Measurements from ENCODE around the gene DDTL.
"Not testable (repeated sequence)": the region's sequence is repeated elsewhere in the genome, so short reads cannot be mapped to it uniquely, and the experiment has no call there.

Gene DDTL

DNA sequence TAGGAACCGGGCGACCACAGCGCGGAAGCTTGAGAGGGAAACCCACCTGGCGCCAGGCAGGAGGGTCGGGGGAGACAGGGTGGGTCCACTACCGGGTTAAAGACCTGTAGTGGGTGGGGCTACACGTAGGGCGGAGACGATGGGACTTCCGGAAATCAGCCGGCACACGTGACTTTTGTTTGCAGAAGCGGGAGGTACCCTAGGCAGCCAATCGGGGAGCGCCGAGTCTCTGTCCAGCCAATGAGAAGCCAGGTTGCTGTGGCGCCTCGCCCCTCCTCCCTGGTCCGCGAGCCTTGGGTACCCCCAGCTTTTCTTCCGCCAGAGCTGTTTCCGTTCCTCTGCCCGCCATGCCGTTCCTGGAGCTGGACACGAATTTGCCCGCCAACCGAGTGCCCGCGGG is at the start of gene DDTL:
Gene DDTL (plus strand): TSS at position 321 of the 400 bp plus-strand sequence. CDS start 27 bp downstream, at position 348.
- not testable (repeated sequence) for DNase-seq (ENCODE audit: low read depth in 2 of 2)

DNA sequence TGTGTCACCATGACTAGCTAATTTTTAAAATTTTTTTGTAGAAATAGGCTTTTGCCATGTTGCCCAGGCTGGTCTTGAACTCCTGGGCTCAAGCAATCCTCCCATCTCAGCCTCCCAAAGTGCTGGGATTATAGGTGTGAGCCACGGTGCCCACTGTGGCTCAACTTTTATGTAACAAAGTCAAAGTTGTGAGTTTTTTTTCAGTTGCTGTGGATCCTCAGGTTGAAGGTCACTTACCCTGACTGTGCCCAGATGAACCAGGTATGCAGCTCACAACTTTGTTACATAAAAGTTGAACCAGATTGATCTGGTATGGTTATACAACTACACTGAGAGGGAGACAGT is 46.4 kb upstream of the DDTL start:
- DNase-seq (ENCODE audit: low read depth in 2 of 2) = not testable (repeated sequence)

DNA sequence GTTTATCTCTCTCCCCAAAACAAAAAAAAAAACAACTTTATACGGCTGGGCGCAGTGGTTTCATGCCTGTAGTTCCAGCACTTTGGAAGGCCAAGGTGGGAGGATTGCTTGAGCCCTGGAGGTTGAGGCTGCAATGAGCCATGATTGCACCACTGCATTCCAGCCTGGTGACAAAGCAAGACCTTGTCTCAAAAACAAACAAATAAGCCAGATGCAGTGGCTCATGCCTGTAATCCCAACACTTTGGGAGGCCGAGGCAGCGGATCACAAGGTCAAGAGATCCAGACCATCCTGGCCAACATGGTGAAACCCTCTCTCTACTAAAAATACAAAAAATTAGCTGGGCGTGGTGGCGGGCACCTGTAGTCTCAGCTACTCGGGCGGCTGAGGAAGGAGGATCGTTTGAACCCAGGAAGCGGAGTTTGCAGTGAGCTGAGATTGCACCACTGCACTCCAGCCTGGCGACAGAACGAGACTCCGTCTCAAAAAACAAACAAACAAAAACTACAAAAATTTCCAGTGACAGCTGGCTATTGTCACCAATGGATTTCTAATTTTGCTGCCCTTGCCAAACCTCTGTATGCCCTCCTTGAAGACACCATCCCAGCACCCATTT is 45.0 kb upstream of the DDTL start:
- DNase-seq (ENCODE audit: low read depth in 2 of 2) = not testable (repeated sequence)

DNA sequence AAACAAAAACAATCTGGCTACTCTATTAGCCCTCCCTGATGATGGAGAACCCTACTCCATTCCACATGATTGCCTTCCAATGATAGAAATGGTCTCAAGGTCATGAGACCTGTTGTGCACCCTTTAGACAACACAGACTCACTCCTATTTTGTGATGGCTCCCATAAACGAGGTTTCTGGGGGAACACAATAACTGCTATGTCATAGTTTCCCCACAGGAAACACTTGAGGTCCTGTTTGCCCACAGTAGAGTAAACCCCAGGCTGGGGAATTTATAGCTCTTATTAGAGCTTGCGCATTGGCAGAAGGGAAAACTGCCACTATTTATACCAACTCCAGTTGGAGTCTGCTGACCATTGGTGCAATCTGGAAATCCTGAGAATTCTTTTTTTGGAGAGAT is 43.8 kb upstream of the DDTL start:
- no peak for DNase-seq (ENCODE audit: low read depth in 2 of 2)

DNA sequence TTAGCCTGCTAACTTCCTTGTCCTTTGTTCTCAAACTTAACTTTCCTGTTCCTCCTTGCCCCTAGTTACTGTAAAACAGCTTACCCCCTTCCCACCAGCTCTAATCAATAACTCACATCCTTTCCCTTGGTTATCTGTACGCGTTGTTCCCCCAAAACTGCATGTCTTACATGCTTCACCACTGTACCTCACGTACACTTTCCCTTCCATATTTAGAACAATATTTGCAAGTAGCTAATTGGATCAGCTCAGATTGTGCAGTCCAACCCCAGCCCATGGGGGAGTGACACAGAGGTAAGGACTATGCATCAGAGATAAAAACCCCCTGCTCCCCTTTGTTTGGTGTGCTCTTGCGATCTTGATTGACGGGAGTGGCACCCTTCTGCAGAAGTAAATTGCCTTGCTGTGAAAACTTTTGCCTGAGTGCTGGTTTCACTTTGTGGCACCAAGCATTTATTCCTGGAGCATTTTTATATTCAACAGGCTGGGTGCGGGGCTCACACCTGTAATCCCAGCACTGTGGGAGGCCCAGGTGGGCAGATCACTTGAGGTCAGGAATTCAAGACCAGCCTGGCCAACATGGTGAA is 41.6 kb upstream of the DDTL start:
- DNase-seq (ENCODE audit: low read depth in 2 of 2) = no peak

DNA sequence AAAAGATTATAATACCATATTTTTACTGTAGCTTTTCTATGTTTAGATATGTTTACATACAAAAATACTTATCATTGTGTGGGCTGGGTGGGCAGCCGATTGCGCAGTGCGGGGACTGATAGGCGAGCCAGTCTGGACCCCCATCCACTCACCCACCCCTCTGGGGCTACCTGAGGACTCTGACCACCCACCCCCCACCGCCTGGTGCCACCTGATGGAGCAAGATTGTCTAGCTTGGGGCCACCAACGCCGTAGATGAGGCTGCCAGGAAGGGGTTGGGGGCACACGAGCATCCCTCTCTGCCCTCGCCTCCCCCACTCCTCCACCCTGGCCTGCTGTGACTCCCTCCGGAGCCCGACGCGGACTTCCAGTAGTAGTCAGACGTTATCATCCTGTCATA is 40.1 kb upstream of the DDTL start:
- no peak for DNase-seq (ENCODE audit: low read depth in 2 of 2)

DNA sequence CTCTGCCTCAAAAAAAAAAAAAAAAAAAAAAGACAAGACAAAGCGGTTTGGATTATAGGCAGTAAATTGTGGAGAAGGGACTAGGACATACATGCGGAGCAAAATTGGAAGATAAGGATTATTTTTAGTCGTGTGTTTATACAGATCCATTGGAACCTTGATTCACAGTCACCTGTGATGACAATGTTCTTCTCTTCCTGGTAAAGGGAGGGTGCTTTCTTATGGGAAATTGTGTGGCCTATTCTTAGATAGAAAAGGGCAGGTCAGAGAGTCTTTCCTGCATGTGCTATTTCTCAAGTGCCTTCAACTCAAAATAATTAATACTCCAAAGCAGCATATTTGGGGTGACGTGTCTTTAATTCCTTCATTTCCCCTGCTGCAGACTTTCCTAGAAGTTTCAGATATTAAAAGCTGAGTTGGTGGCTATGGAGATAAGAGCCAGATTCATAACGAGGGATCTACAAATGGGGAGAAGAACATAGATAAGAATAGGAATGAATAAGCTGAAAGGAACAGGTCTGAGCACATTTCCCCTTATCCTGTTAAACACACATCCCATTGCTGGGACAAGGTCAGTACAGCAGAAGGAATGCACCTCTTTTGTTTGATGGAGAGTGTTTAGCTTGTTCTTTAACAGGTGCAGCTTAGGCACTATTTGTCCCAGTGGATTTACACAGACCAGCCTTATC is 28.2 kb upstream of the DDTL start:
- DNase-seq (ENCODE audit: low read depth in 2 of 2) = no peak

DNA sequence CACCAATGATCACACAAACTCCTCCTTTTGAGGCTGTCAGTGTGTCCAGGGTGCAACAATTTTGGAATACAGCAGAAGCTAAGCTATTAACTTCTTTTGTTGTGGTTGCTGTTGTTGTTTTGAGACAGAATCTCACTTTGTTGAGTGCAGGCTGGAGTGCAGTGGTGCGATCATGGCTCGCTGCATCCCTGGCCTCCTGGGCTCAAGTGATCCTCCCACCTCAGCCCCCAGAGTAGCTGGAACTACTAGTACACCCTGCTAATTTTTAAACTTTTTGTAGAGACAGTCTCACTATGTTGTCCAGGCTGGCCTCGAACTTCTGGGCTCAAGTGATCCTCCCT is 27.7 kb upstream of the DDTL start:
- DNase-seq (ENCODE audit: low read depth in 2 of 2) = no peak

DNA sequence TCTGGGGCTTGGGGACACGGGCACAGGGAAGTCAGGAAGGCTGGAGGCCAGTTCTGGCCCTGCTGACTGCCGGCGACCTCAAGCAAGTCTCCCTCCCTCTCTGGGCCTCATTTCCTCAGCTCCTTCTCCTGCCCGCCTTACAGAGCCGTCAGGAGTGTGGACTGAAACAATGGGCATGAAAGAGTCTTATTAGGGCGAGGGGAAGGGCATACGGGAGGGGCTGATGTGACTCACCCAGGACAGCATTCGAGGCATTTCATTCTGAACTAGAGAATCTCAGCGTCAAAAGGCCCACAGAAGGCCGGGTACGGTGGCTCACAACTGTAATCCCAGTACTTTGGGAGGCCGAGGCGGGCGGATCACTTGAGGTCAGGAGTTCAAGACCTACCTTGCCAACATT is 26.5 kb upstream of the DDTL start:
- DNase-seq (ENCODE audit: low read depth in 2 of 2) = not testable (repeated sequence)

DNA sequence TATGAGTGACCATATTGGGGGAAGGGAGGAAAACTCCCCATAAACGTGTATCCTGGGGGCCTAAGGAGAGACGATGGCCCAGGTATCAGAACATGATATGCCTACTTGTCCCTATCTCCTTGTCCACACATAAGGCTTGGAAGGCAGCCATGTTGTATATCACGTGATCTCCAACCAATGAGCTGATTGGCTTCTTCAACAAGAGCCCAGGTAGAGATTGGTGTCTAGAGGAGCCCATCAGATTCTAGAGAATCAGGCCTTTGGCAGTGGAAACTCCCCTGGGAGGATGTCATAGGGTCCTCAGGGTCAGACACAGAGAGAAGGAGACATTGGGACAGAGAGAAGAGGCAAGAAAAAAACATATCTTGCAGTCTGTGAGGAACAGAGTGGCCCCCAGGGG is 19.3 kb upstream of the DDTL start:
- DNase-seq (ENCODE audit: low read depth in 2 of 2) = not testable (repeated sequence)

DNA sequence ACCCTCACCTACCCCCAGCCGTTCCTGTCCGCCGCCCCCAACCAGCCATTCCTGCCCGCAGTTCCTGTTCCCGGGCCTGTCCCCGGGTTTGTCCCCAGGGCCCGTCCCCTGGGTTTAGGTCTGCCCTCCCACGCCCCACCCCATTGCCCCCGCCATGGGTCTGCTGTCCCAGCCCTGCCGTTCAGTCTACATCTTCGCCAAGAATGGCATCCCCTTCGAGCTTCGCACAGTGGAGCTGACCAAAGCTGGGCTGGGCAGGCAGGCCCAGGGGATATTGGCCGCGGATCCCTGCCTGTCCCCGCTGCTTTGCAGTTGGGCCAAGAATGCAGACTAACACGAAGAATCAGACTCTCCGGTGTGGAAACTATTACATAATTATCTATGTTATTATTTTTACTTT is 16.9 kb upstream of the DDTL start:
- not testable (repeated sequence) for DNase-seq (ENCODE audit: low read depth in 2 of 2)

DNA sequence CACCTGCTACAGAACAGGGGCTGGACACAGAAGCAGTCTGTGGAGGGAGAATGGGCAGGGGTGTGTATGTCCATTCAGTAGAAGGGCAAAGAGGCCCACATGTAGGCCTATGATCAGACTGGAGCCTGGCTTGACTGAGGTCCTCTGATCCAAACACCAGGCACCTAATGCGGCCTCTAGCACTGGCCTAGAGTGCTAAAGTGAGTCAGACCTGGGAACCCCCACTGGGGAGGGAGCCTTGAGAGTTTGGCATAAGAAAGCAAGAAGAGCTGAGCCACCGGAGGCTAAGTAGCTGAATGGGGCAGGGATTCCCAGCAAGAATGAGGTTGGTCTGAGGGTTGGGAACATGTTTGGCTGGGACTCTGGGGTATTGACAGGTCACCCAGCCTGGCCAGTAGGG is 15.3 kb upstream of the DDTL start:
- DNase-seq (ENCODE audit: low read depth in 2 of 2) = not testable (repeated sequence)

DNA sequence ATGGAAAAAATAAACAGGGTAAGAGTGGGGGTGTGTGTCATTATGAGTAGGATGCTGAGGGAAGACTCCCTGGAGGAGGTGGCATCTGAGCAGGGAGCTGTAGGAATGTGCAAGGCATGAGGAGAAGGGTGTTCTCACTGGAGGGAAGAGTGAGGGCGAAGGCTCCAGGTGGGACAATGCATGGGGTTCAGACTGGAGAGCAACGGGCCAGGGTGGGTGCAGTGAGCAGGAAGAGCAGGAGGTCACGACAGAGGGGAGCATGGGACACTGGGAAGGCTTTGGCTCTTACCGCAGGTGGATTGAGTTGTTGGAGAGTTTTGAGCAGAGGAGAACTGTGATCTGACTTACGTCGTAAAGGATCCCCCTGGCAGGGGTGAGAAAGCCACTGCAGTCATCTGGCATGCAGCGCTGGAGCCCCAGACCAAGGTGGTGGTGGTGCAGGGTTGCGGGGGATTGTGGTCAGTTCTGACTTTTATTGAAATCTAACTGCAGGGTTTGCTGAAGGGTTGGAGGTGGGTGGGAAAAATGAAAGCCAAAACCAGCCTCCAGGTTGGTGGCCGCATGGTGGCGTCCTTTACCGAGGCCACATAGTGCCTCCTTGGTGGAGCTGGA is 13.8 kb upstream of the DDTL start:
- DNase-seq (ENCODE audit: low read depth in 2 of 2) = not testable (repeated sequence)

DNA sequence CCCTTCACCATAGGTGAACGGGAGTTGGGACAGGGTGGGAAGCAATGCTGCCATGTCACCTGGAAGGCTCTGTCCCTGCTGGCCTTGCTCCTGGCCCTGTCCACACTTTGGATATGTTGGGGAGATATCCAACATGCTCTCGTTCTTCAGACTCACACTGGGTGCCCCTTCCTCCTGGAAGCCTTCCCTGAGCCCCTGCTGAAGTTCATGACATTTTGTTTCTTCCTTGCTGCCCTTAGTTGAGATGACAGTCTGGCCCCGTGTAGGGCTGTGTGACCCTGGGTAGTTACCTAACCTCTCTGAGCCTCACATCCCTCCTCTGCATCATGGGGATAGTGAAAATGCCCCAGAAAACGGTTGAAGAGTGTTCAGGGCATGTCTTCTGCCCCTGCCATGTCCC is 13.2 kb upstream of the DDTL start:
- DNase-seq (ENCODE audit: low read depth in 2 of 2) = not testable (repeated sequence)

DNA sequence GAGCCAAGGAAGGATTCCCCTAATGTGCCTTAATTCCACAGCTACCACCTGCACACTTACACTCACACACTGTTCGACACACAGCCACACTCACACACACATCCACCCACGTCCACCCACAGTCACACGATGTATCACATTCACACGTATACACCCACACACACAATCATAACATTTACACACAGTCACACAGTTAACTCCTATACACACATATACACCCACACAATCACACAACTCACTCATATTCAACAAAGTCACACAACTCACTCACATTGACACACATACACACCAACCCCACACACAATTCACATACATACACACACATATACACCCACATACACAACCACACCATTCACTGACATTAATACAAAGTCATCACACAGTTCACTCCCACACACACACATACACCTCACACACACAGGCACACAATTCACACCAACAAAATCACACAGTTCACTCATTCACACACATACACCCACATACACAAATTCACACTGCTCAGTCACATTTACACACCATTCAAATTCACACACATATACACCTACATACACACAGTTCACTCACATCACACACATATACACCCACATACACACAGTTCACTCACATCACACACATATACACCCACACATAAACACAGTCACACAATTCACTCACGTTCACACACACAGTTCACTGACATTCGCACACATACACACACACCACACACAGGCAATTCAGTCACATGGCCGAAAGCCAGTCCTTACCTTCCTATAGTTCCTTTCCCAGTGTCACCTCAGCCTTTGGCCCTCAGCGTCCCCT is 12.3 kb upstream of the DDTL start:
- not testable (repeated sequence) for DNase-seq (ENCODE audit: low read depth in 2 of 2)

DNA sequence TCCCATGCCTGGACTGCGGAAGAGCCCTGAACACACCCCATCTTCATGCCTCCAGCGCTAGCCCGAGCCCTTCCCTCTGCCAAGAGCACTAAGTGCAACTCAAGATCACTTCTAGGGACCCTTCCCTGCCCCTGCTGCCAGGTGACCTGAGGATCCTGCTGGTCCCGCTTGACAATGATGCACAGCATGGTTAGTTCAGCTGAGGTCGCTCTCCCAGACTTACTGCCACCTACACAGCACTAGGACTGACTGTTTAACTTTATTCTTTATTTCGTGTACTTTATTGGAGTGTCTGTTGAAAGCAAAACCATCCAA is 11.7 kb upstream of the DDTL start:
- DNase-seq (ENCODE audit: low read depth in 2 of 2) = not testable (repeated sequence)

DNA sequence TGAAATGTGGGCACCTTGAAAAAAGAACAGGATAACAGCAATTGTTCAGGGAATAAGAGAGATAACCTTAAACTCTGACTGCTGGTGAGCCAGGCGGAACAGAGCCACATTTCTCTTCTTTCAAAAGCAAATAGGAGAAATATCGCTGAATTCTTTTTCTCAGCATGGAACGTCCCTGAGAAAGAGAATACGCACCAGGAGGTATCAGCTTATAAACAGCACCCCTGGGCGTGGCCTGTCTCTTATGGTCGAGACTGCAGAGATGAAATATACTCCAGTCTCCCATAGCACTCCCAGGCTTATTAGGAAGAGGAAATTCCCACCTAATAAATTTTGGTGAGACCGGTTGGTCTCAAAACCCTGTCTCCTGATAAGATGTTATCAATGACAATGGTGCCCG is 10.8 kb upstream of the DDTL start:
- DNase-seq (ENCODE audit: low read depth in 2 of 2) = not testable (repeated sequence)

DNA sequence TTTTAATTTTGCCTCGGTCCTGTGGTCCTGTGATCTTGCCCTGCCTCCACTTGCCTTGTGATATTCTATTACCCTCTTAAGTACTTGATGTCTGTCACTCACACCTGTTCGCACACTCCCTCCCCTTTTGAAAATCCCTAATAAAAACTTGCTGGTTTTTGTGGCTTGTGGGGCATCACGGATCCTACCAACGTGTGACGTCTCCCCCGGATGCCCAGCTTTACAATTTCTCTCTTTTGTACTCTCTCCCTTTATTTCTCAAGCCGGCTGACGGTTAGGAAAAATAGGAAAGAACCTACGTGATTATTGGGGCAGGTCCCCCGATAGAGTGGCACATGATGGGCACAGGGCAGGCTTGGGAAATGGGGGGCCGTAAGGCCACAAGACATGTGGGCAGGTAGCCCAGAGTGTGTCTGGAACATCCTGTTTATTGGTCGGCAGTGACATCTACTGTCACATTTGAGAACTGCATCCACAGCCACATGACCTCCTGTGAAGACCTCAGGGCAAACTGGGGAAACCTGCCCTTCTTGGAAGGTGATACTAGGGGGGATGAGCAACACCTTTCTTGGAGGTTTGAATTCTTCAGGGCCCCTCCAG is 10.3 kb upstream of the DDTL start:
- peak; percentile 23 to 74 for DNase-seq (ENCODE audit: low read depth in 2 of 2)

DNA sequence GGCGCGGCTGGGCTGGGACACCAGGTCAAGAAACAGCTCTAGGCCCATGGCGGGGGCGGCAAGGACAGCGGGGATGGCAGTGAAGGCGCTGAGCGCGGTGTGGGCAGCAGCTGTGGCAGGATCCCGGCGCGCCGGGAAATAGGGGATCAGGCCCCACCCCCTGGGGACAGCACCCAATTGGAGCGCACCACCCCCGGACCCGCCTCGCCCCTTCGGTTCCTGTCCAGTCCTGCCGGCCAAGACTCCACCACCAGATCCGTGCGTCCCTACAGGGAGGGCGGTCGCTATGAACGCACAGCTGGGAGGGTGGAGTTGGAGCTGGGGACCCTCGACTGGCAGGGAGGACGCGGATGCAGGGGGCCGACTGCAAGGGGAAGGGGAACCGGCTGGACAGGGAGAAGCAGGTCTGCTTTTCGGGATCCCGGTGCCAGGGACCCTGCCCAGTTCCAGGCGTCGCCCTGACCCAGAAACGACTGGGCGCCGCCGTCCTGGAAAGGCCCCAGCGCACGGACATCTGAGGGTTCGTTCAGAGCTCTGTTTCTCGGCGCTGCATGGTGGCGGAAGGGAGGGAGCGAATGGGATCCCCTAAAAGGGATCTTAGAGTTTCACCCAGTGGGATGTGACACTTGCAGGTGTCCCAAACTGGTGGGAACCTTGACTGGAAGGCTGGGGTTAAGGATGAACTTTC is 5.5 kb upstream of the DDTL start, which contains the start of gene GSTT2B:
Gene GSTT2B (minus strand): TSS at position 112 of the 688 bp plus-strand sequence. CDS start 64 bp downstream, at position 48.
- not testable (repeated sequence) for DNase-seq (ENCODE audit: low read depth in 2 of 2)

DNA sequence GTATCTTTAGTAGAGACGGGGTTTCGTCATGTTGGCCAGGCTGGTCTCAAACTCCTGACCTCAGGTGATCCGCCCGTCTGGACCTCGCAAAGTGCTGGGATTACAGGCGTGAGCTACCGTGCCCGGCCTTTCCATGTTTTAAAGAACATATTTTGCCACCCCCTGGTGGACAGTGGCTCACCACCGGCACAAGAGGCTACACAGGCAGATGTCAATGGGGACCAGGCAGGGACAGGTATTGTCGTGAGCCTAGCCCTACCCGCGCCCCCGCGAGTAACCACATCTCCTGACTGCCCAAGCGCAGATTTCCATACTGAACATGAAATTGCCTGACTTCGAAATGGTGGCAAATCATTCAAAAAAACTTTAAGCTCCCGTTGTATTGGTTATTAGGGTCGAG is 594 bp upstream of the DDTL start:
- not testable (repeated sequence) for DNase-seq (ENCODE audit: low read depth in 2 of 2)

DNA sequence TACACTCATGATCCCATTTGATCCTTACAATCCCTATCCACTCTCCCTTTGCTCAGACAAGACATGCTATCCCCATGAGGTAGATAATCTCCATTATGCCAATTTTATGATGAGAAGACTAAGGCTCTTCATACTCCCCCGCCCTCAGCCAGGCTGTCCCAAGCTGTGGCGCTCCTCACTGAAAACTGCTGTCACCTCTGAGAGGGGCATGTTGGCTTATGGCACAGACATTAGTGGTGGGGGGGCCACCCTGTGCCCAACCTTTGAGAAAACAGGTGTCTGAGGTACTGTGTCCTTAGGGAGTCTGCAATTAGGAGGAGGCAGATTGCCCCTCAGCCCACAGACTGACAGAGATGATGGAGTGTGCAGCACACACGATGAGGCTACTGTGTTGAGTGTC is 2.4 kb downstream of the DDTL start:
- DNase-seq (ENCODE audit: low read depth in 2 of 2) = no peak

Measured in stimulated activated CD8-positive, alpha-beta memory T cell treated with anti-CD3 and anti-CD28 coated beads, Interleukin-7, amount 100 ng/mL, for 4 hours (primary cell).